Fibroblast of skin of left quadriceps (primary cell): ENCODE measurements around the gene PTPRK.
"Not testable (repeated sequence)": the region's sequence is repeated elsewhere in the genome, so short reads cannot be mapped to it uniquely, and the experiment has no call there.

ENCODE experiments used
- DNase-seq, 2 experiments: peaks; one replicate each; pipeline ENCODE4 v3.0.0-alpha.2; 2013; ENCODE audit warnings: low read depth in 2 of 2

PTPRK gene

GRCh38 chr6:128439627-128440026, 80.8 kb downstream of the PTPRK start:
- no peak for DNase-seq

- no peak for DNase-seq
Observed at GRCh38 chr6:128438393-128438792, 82.0 kb downstream of the PTPRK start.

GRCh38 chr6:128437685-128438084, 82.7 kb downstream of the PTPRK start:
- DNase-seq = no peak

GRCh38 chr6:128434752-128435151, 85.6 kb downstream of the PTPRK start:
- DNase-seq = not testable (repeated sequence)

GRCh38 chr6:128432394-128432793, 88.0 kb downstream of the PTPRK start:
- DNase-seq = peak; percentile 29 to 36

GRCh38 chr6:128427139-128427538, 93.3 kb downstream of the PTPRK start:
- DNase-seq = no peak

- no peak for DNase-seq
Observed at GRCh38 chr6:128425856-128426255, 94.5 kb downstream of the PTPRK start.

GRCh38 chr6:128422871-128423270, 97.5 kb downstream of the PTPRK start:
- no peak for DNase-seq

GRCh38 chr6:128422200-128422599, 98.2 kb downstream of the PTPRK start:
- DNase-seq = no peak

GRCh38 chr6:128421788-128422187, 98.6 kb downstream of the PTPRK start:
- DNase-seq = no peak

GRCh38 chr6:128417698-128418097, 102.7 kb downstream of the PTPRK start:
- DNase-seq = no peak

GRCh38 chr6:128415387-128415786, 105.0 kb downstream of the PTPRK start:
- no peak for DNase-seq

GRCh38 chr6:128414943-128415342, 105.5 kb downstream of the PTPRK start:
- no peak for DNase-seq

- no peak for DNase-seq
Observed at GRCh38 chr6:128413291-128413690, 107.1 kb downstream of the PTPRK start.

GRCh38 chr6:128412680-128413079, 107.7 kb downstream of the PTPRK start:
- DNase-seq = no peak

GRCh38 chr6:128410584-128410983, 109.8 kb downstream of the PTPRK start:
- DNase-seq = no peak

GRCh38 chr6:128409003-128409402, 111.4 kb downstream of the PTPRK start:
- no peak for DNase-seq

- DNase-seq = no peak
Observed at GRCh38 chr6:128406453-128406852, 113.9 kb downstream of the PTPRK start.

GRCh38 chr6:128403618-128404444, 116.6 kb downstream of the PTPRK start:
- no peak for DNase-seq

- DNase-seq = no peak
Observed at GRCh38 chr6:128400875-128401274, 119.5 kb downstream of the PTPRK start.

- no peak for DNase-seq
Observed at GRCh38 chr6:128397996-128398395, 122.4 kb downstream of the PTPRK start.

- DNase-seq = no peak
Observed at GRCh38 chr6:128395596-128395995, 124.8 kb downstream of the PTPRK start.

GRCh38 chr6:128395188-128395587, 125.2 kb downstream of the PTPRK start:
- DNase-seq = no peak

GRCh38 chr6:128394167-128394566, 126.2 kb downstream of the PTPRK start:
- DNase-seq = no peak
